ENCODE measurements around the gene LCN6.
"Not testable (repeated sequence)": the region's sequence is repeated elsewhere in the genome, so short reads cannot be mapped to it uniquely, and the experiment has no call there.

LCN6 gene

DNA sequence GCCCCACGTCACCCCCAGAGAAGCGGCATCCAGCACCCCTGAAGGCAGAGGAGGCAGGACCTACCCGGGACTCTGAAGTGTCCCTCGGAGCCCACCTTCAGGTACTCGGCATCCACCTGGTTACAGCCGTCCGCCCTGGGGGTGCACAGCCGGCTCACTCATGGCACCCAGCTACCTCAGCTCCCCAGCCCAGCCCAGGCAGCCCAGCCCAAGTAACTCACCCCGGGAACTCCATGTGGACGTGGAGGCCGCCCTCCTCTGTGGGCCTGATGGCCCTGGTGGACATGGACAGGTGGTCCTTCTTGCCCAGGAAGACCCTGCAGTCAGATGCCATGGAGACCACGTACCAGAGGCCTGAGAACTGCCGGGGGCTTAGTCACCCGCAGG is 15.3 kb upstream of the LCN6 start:
- no peaks in the 10 kb centered on the region for H3K9me3 ChIP-seq (ENCODE audit: control insufficient read depth in 1 of 2, low read length in 2 of 2)
- peaks cover 0 to 7% of the 10 kb centered on the region in 2 donors for H3K4me1 ChIP-seq (ENCODE audit: control insufficient read depth in 1 of 2, insufficient read depth in 2 of 2, low read length in 2 of 2)
- H3K27ac ChIP-seq (ENCODE audit: low read length) = no peak overlapping the region
- H3K27me3 ChIP-seq (ENCODE audit: low read depth, low read length) = no peaks in the 10 kb centered on the region
- no peak overlapping the region for H3K4me3 ChIP-seq (ENCODE audit: low read depth in 1 of 2, low read length in 2 of 2)
- no peaks in the 10 kb centered on the region for H3K36me3 ChIP-seq (ENCODE audit: control insufficient read depth in 1 of 2, insufficient read depth in 2 of 2, low read length in 2 of 2)

DNA sequence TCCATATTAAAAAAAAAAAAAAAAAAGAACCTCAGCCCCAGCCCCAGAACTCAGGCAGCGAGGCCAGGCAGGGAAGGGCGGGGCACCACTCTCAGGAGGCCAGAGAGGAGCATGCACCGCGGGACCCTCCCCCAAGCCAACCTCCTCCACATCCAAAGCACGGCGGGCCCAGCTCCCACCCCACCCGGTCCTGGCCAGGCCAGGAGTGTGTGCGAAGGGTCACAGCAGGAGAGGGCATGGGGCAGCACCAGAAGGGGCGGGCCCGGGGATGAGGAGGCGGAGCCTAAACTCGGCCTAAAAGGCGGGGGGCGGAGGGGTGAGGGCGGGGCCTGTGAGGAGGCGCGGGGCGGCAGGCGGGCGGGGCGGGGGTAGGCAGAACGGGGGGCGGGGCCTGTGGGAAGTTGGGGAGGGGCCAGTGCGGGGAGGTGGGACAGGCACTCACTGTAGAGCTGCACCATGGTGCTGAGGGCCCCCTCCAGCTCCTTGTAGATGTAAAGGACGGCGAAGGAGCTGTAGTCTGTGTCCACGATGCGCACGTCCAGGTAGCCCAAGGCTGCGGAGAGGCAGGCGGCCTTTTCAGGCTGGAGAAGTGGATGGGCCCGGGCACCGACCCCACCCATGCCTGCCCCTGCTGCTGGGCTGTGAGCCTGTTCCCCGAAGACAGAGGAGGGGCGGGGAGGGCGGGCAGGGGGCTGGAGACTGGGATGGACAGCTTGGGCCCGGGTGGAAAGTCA is 14.8 kb upstream of the LCN6 start:
- H3K4me3 ChIP-seq (ENCODE audit: low read depth in 1 of 2, low read length in 2 of 2) = no peak overlapping the region
- no peaks in the 10 kb centered on the region for H3K27me3 ChIP-seq (ENCODE audit: low read depth, low read length)
- no peaks in the 10 kb centered on the region for H3K9me3 ChIP-seq (ENCODE audit: control insufficient read depth in 1 of 2, low read length in 2 of 2)

DNA sequence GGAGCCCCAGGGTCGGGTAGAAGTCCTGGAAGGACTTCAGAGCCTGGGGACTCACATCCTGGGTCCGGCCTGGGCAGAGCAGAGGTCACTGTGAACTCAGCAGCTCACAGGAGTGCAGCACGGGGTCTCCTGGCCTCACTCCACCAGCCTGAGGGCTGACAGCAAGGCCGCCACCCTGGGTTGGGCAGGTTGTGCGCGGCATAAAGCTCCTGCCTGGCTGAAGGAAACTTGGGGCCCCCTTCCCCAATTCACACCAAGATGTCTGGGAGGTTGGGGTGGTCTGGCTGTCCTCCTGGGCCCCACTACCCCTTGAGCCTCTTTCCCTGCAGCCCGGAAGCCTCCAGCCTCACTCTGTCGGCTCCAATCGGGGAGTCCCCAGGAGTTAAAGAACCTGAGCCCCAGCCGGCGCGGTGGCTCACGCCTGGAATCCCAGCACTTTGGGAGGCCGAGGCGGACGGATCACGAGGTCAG is 13.9 kb upstream of the LCN6 start:
- H3K27me3 ChIP-seq (ENCODE audit: low read depth, low read length) = no peaks in the 10 kb centered on the region

More for the DNA sequence above, 14.8 kb upstream of the LCN6 start:
- Histone ChIP-seq H3K27ac (ENCODE audit: low read length) (no peak overlapping the region), H3K36me3 (ENCODE audit: control insufficient read depth in 1 of 2, insufficient read depth in 2 of 2, low read length in 2 of 2) (no peaks in the 10 kb centered on the region), H3K4me1 (ENCODE audit: control insufficient read depth in 1 of 2, insufficient read depth in 2 of 2, low read length in 2 of 2) (peaks cover 0 to 7% of the 10 kb centered on the region in 2 donors)

DNA sequence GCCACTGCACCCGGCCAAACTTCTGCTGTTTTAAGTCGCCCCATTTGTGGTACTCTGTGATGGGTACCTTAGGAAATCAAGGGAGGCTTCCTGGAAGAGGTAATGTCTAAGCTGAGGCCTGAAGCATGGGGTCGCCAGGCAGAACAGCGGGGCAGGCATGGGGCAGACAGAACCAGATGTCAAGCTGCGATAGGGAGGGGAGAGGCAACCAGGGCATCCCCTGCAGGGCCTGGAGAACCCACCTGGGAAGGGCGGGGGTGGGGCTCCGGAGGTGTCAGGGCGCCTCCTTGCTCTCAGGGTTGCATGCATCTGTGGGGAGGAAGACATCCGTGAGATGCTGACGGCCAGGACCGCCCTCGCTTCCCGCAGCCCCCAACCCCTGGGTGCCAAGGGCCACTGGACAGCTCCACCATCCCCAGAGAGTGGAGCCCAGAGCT is 13.2 kb upstream of the LCN6 start:
- Histone ChIP-seq H3K4me1 (ENCODE audit: control insufficient read depth in 1 of 2, insufficient read depth in 2 of 2, low read length in 2 of 2) (peaks cover 0 to 7% of the 10 kb centered on the region in 2 donors), H3K27ac (ENCODE audit: low read length) (no peak overlapping the region), H3K9me3 (ENCODE audit: control insufficient read depth in 1 of 2, low read length in 2 of 2) (no peaks in the 10 kb centered on the region), H3K4me3 (ENCODE audit: low read depth in 1 of 2, low read length in 2 of 2) (no peak overlapping the region), H3K27me3 (ENCODE audit: low read depth, low read length) (no peaks in the 10 kb centered on the region), H3K36me3 (ENCODE audit: control insufficient read depth in 1 of 2, insufficient read depth in 2 of 2, low read length in 2 of 2) (no peaks in the 10 kb centered on the region)

More for the DNA sequence above, 13.9 kb upstream of the LCN6 start:
- Histone ChIP-seq H3K9me3 (ENCODE audit: control insufficient read depth in 1 of 2, low read length in 2 of 2) (no peaks in the 10 kb centered on the region), H3K27ac (ENCODE audit: low read length) (no peak overlapping the region), H3K4me1 (ENCODE audit: control insufficient read depth in 1 of 2, insufficient read depth in 2 of 2, low read length in 2 of 2) (peaks cover 0 to 7% of the 10 kb centered on the region in 2 donors), H3K36me3 (ENCODE audit: control insufficient read depth in 1 of 2, insufficient read depth in 2 of 2, low read length in 2 of 2) (no peaks in the 10 kb centered on the region), H3K4me3 (ENCODE audit: low read depth in 1 of 2, low read length in 2 of 2) (no peak overlapping the region)

DNA sequence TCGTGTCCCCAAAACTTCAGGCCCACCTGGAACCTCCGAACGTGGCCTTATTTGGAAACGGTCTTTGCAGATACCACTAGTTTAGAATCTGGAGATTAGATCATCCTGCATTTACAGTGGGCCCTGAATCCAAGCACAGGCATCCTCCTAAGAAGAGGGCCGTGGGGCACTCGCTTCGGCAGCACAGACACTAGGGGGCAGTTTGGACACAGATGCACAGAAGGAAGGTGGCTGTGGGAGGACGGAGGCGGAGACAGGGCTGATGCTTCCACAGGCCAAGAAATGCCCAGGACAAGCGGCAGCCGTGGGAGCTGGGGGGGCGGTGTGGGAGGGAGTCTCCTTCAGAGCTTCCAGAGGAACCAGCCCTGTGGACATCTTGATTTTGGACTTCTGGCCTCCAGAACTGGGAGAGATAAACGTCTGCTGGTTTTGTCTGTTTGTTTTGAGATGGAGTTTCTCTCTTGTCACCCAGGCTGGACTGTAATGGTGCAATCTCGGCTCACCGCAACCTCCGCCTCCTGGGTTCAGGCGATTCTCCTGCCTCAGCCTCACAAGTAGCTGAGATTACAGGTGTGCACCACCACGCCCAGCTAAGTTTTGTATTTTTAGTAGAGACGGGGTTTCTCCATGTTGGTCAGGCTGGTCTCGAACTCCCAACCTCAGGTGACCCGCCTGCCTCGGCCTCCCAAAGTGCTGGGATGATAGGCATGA is 12.7 kb upstream of the LCN6 start:
- H3K9me3 ChIP-seq (ENCODE audit: control insufficient read depth in 1 of 2, low read length in 2 of 2); H3K4me3 ChIP-seq (ENCODE audit: low read depth in 1 of 2, low read length in 2 of 2); H3K36me3 ChIP-seq (ENCODE audit: control insufficient read depth in 1 of 2, insufficient read depth in 2 of 2, low read length in 2 of 2); H3K27ac ChIP-seq (ENCODE audit: low read length); H3K4me1 ChIP-seq (ENCODE audit: control insufficient read depth in 1 of 2, insufficient read depth in 2 of 2, low read length in 2 of 2); H3K27me3 ChIP-seq (ENCODE audit: low read depth, low read length): not testable (repeated sequence)

DNA sequence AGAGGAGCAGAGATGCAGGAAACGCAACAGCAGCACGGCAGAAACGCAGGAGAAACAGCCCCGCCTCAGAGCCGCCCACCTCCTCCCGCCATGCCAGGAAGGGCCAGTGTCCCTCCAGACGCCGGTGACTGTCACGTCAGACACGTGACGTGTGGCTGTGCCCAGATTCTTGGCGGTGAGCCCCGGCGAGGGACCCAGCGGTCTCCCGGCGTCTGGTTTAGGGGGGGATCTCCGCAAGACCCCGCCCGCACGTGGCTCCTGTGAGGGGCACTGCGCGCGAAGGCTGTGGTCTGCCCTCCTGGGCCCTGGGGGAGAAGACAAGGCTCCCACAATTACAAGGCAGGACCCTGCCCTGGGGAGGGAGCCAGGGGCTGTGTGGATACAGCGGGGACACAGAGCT is 12.1 kb upstream of the LCN6 start:
- H3K27ac ChIP-seq (ENCODE audit: low read length) = no peak overlapping the region
- H3K27me3 ChIP-seq (ENCODE audit: low read depth, low read length) = no peaks in the 10 kb centered on the region
- peaks cover 0 to 3% of the 10 kb centered on the region in 2 donors for H3K9me3 ChIP-seq (ENCODE audit: control insufficient read depth in 1 of 2, low read length in 2 of 2)
- no peaks in the 10 kb centered on the region for H3K36me3 ChIP-seq (ENCODE audit: control insufficient read depth in 1 of 2, insufficient read depth in 2 of 2, low read length in 2 of 2)
- peaks cover 0 to 7% of the 10 kb centered on the region in 2 donors for H3K4me1 ChIP-seq (ENCODE audit: control insufficient read depth in 1 of 2, insufficient read depth in 2 of 2, low read length in 2 of 2)
- H3K4me3 ChIP-seq (ENCODE audit: low read depth in 1 of 2, low read length in 2 of 2) = no peak overlapping the region

DNA sequence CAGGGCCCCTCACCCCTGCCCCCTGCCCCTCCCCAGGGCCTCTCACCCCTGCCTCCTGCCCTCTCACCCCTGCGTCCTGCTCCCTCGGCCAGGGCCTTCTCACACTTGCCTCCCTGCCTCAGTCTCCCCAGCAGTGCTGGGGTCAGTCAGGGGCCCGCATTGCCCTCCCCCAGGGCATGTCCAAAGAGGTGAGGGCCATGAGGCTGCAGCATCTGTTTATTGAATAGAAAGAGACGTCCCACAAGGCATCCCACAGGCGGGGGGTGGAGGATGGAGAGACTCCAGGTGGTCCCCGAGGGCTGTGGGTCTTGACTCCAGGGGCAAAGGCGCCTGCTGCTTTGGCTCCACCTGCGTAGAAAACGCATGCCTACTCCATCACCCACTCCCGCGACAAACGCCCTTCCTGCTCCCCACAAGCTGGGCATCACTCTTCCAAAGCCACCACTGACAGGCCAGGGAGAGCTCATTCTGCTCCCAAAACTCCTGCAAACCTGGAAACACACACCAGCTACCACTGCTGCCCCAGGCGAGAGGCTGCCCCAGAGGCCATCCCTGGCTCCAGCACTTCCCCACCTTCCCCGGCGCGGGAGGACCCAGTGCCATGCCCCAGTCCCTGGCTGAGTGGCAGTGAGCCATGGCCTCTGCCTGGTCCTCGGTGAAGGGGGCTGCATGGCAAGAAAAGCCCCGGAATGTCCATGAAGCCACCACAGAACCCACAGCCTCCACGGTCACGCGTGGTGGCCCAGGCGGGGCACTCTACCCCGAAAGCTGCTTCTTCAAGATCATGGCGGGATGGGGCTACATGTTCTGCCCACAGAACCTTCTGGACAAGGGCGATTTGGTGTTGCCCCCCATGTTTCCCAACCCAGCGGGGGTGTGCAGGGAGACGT is 11.4 kb upstream of the LCN6 start:
- H3K27me3 ChIP-seq (ENCODE audit: low read depth, low read length) = no peaks in the 10 kb centered on the region
- H3K36me3 ChIP-seq (ENCODE audit: control insufficient read depth in 1 of 2, insufficient read depth in 2 of 2, low read length in 2 of 2) = no peaks in the 10 kb centered on the region
- H3K9me3 ChIP-seq (ENCODE audit: control insufficient read depth in 1 of 2, low read length in 2 of 2) = peaks cover 0 to 4% of the 10 kb centered on the region in 2 donors
- no peak overlapping the region for H3K27ac ChIP-seq (ENCODE audit: low read length)
- peaks cover 0 to 7% of the 10 kb centered on the region in 2 donors for H3K4me1 ChIP-seq (ENCODE audit: control insufficient read depth in 1 of 2, insufficient read depth in 2 of 2, low read length in 2 of 2)
- H3K4me3 ChIP-seq (ENCODE audit: low read depth in 1 of 2, low read length in 2 of 2) = no peak overlapping the region

DNA sequence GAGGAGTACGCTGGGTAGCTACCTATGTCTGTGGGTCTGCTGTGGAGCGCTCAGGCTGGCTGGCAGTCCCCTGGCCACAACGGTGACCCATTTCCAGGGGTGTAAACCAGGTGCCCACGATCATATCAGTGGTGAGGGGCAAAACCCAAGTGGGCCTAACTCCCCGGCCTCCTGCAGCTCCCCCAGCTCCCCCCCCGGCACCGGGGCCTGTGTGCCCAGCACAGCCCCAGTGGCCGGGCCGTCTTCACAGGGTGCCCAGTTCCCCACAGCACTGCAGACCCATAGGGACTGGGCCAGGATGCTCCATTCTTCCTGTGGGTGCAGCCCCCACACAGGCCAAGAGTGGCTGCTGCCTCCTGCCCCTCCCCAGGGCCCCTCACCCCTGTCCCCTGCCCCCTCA is 10.7 kb upstream of the LCN6 start:
- H3K27ac ChIP-seq (ENCODE audit: low read length) = no peak overlapping the region
- H3K27me3 ChIP-seq (ENCODE audit: low read depth, low read length) = no peaks in the 10 kb centered on the region
- no peak overlapping the region for H3K4me3 ChIP-seq (ENCODE audit: low read depth in 1 of 2, low read length in 2 of 2)
- peaks cover 0 to 7% of the 10 kb centered on the region in 2 donors for H3K4me1 ChIP-seq (ENCODE audit: control insufficient read depth in 1 of 2, insufficient read depth in 2 of 2, low read length in 2 of 2)
- H3K9me3 ChIP-seq (ENCODE audit: control insufficient read depth in 1 of 2, low read length in 2 of 2) = peaks cover 0 to 4% of the 10 kb centered on the region in 2 donors
- no peaks in the 10 kb centered on the region for H3K36me3 ChIP-seq (ENCODE audit: control insufficient read depth in 1 of 2, insufficient read depth in 2 of 2, low read length in 2 of 2)

DNA sequence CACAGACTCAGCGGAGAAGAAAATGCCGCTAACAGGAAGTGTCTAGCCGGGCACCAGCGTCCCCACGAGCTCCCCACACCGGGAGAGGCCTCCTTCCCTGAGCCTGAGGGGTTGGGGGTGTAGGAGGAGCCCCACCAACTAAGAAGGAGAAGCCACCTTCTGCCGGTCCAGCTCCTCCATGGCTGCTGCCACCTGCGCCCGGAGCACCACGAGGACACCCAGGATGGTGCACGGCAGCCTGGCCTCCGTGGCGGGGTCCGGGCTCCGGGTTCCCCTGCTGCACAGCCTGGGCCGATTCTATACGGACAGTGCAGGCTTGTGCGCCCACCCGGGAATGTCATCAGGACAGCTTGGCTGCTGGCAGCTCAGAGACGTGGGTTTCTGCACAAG is 9.4 kb upstream of the LCN6 start:
- peaks cover 0 to 4% of the 10 kb centered on the region in 2 donors for H3K9me3 ChIP-seq (ENCODE audit: control insufficient read depth in 1 of 2, low read length in 2 of 2)
- H3K27ac ChIP-seq (ENCODE audit: low read length) = no peak overlapping the region
- peaks cover 0 to 7% of the 10 kb centered on the region in 2 donors for H3K4me1 ChIP-seq (ENCODE audit: control insufficient read depth in 1 of 2, insufficient read depth in 2 of 2, low read length in 2 of 2)
- H3K4me3 ChIP-seq (ENCODE audit: low read depth in 1 of 2, low read length in 2 of 2) = no peak overlapping the region
- H3K36me3 ChIP-seq (ENCODE audit: control insufficient read depth in 1 of 2, insufficient read depth in 2 of 2, low read length in 2 of 2) = no peaks in the 10 kb centered on the region
- H3K27me3 ChIP-seq (ENCODE audit: low read depth, low read length) = no peaks in the 10 kb centered on the region

DNA sequence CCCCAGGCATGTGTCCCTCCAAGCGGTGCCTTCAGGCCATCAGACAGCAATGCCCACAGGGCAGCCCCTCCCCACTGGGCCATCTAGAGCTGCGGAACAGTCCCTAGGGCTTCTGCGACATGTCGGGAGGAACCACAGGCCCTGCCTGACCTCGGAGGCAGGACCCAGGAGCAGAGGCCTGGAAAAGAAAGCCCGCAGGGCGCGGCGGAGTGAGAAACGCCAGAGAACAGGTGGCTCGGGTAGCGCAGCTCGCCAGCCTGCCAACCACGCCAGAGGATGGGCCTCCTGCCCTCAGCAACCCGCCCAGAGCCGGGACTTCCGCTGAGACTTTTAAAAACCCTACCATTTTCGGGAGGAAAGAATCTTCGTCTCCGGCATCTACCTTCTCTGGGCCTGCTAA is 9.0 kb upstream of the LCN6 start:
- Histone ChIP-seq H3K4me1 (ENCODE audit: control insufficient read depth in 1 of 2, insufficient read depth in 2 of 2, low read length in 2 of 2) (peaks cover 0 to 7% of the 10 kb centered on the region in 2 donors), H3K9me3 (ENCODE audit: control insufficient read depth in 1 of 2, low read length in 2 of 2) (peaks cover 0 to 4% of the 10 kb centered on the region in 2 donors), H3K4me3 (ENCODE audit: low read depth in 1 of 2, low read length in 2 of 2) (no peak overlapping the region), H3K27me3 (ENCODE audit: low read depth, low read length) (no peaks in the 10 kb centered on the region), H3K27ac (ENCODE audit: low read length) (no peak overlapping the region), H3K36me3 (ENCODE audit: control insufficient read depth in 1 of 2, insufficient read depth in 2 of 2, low read length in 2 of 2) (no peaks in the 10 kb centered on the region)

DNA sequence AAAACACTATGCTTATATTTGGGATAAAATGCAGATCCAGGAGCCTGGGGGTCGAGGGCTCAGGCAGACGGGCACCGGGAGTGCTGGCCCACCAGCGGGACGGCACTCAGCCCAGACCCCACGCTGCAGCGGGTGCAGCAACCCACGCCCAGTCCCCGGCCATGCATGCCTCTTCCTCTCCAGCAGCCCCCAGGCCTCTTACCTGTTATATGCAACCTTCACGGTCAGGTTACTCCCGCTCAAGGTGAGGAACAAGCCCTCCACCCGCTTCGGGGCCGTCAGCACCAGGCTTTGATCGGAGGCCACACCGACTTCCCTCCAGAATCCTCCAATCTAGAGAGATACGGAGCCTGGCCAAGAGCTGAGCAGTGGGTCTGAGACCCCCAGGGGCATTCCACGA is 8.5 kb upstream of the LCN6 start:
- Histone ChIP-seq H3K4me1 (ENCODE audit: control insufficient read depth in 1 of 2, insufficient read depth in 2 of 2, low read length in 2 of 2) (peaks cover 0 to 7% of the 10 kb centered on the region in 2 donors), H3K4me3 (ENCODE audit: low read depth in 1 of 2, low read length in 2 of 2) (no peak overlapping the region), H3K36me3 (ENCODE audit: control insufficient read depth in 1 of 2, insufficient read depth in 2 of 2, low read length in 2 of 2) (no peaks in the 10 kb centered on the region), H3K27ac (ENCODE audit: low read length) (no peak overlapping the region), H3K9me3 (ENCODE audit: control insufficient read depth in 1 of 2, low read length in 2 of 2) (peaks cover 0 to 9% of the 10 kb centered on the region in 2 donors), H3K27me3 (ENCODE audit: low read depth, low read length) (no peaks in the 10 kb centered on the region)

Data from muscle layer of duodenum (tissue), 2 donors.